Suprapubic skin (tissue), 4 donors: ENCODE data around the gene C16orf82. TPM values are rescaled to one million over a fixed set of nuclear protein-coding genes. Genes with fewer than 3 reads are reported as not detected.

Experiments
- DNase-seq, 2 donors: peaks; one replicate each; pipeline ENCODE4 v3.0.0-alpha.2; 2019; ENCODE audit warnings: low spot score in 2 of 2
- H3K27ac ChIP-seq: fragments of 200-600 bp; sonication (generic); one replicate; pipeline ENCODE4 v1.5.1; 2019
- H3K27me3 ChIP-seq: fragments of 200-600 bp; sonication (generic); one replicate; pipeline ENCODE4 v1.5.1; 2019
- H3K36me3 ChIP-seq: fragments of 200-600 bp; sonication (generic); one replicate; pipeline ENCODE4 v1.5.1; 2019
- H3K4me1 ChIP-seq: fragments of 200-600 bp; sonication (generic); one replicate; pipeline ENCODE4 v1.5.1; 2019
- H3K4me3 ChIP-seq: fragments of 200-600 bp; sonication (generic); one replicate; pipeline ENCODE4 v1.5.1; 2019; ENCODE audit warnings: mild to moderate bottlenecking
- H3K9me3 ChIP-seq: fragments of 200-600 bp; sonication (generic); one replicate; pipeline ENCODE4 v1.5.1; 2019
- CTCF ChIP-seq, 2 donors: fragments of 200-600 bp in 1 of 2; fragments of 450-650 bp in 1 of 2; sonication (generic) in 1 of 2; IDR thresholded peaks; one replicate each; pipeline ENCODE4 v1.5.1; 2016 to 2019; ENCODE audit warnings: antibody characterized with exemption in 2 of 2, mild to moderate bottlenecking in 1 of 2, moderate library complexity in 1 of 2
- EP300 ChIP-seq: sonication (generic); formaldehyde crosslinking; IDR thresholded peaks from one replicate; pipeline ENCODE4 v1.6.1; 2017; ENCODE audit warnings: antibody characterized with exemption
- POLR2A ChIP-seq, 2 donors: fragments of 450-650 bp; IDR thresholded peaks; one replicate each; pipeline ENCODE4 v1.6.1; 2017; ENCODE audit warnings: antibody characterized with exemption in 2 of 2, mild to moderate bottlenecking in 2 of 2, moderate library complexity in 2 of 2
- POLR2AphosphoS5 ChIP-seq, 3 donors: sonication (generic); formaldehyde crosslinking; IDR thresholded peaks; one replicate each; pipeline ENCODE4 v1.6.1; 2017; ENCODE audit warnings: antibody characterized with exemption in 3 of 3
- WGBS: methylation state at CpG from one replicate; pipeline ENCODE4 v1.1.5; 2018; 5-methylcytosine and 5-hydroxymethylcytosine counted together
- total RNA-seq, 4 donors: library from RNA; depleted of rRNA; stranded (reverse); fragments of >200 nt; gene quantifications; one replicate each; pipeline ENCODE4 v1.1.0, GENCODE V29; 2016

Gene C16orf82
- total RNA-seq = not detected

DNA sequence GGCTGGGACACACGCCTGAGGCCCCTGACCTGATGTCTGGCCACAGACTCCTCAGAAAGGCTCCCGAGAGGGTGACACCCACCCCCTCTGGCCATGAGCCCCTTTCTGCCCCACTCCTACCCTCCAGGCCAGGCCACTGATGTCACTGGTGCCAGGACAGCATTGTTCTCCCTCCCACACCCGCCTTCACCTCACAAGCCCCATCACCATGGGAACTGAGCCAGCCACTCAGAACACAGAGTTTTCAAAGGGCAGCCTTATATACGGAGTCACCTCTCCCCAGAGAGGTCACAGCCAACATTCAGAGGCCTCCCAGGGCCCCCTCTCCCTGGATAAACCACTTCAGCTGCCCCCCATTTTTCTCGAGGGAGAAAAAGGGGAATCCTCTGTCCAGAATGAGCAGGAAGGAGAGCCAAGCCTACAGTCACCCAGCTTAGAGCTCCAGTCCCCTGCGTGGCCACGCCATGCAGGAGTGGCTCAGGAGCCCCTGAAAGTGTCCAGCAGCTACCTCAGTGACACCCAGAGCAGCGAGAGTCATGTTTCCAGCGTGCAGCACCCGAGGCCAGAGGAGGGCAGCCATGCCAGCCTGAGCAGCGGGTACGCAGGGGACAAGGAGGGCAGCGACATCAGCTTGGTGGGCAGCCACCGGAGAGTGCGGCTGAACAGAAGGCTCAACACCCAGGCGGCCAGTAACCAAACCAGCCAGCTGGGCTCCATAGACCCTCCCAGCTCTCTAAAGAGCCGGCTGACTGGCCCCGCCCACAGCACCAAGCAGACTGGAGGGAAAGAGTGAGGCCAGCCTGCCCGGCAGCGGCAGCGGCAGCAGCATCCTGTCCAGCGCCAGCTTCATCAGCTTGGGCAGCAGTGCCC is at the start of gene C16orf82:
Gene C16orf82 (plus strand): TSS at position 260 of the 870 bp plus-strand sequence.
- peaks cover 6% of the 10 kb centered on the region for H3K27me3 ChIP-seq
- WGBS = 52% methylated on average over 11 of the region's 22 CpGs

DNA sequence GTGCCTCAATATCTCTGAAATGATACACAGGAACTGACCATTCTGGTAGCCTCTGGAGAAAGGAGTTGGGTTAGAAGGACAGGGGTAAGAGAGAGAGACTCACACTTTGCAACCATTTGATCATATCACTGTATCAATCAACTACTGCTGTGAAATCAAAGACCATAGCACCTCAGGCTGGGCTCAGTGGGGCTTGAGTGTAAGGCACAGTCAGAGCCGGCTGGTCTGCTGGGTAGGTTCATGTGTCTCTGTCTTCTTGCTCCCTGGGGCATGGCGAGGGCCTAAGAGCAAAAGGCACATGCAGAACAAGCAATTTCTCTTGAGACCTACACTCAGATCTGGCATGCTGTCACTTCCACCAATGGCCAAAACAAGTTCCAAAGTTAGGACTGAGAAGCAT is 46.7 kb upstream of the C16orf82 start:
- no peaks in the 10 kb centered on the region for H3K36me3 ChIP-seq
- H3K9me3 ChIP-seq = no peaks in the 10 kb centered on the region
- no peak overlapping the region for H3K4me3 ChIP-seq
- H3K27ac ChIP-seq = no peak overlapping the region
- TF ChIP-seq CTCF (IDR thresholded peaks at IDR 0.05) (no peak), POLR2A (IDR thresholded peaks at IDR 0.05) (no peak), POLR2AphosphoS5 (IDR thresholded peaks at IDR 0.05) (no peak), EP300 (no peak)
- no peaks in the 10 kb centered on the region for H3K4me1 ChIP-seq
- peak in 1 of 2 donors; percentile 40 for DNase-seq
- H3K27me3 ChIP-seq = no peaks in the 10 kb centered on the region
- WGBS = 76% methylated on average over 2 of the region's 2 CpGs

More for the DNA sequence above, at the start of gene C16orf82:
- no peak for TF ChIP-seq POLR2A (IDR thresholded peaks at IDR 0.05)
- TF ChIP-seq POLR2AphosphoS5 (IDR thresholded peaks at IDR 0.05) = no peak
- TF ChIP-seq EP300 = no peak
- TF ChIP-seq CTCF (IDR thresholded peaks at IDR 0.05) = no peak
- Histone ChIP-seq H3K4me1 (no peaks in the 10 kb centered on the region), H3K9me3 (no peaks in the 10 kb centered on the region), H3K36me3 (no peaks in the 10 kb centered on the region), H3K27ac (no peak within 1 kb of the TSS), H3K4me3 (no peak within 1 kb of the TSS)
- no peak for DNase-seq

GRCh38 chr16:27024010-27024409 is 42.7 kb upstream of the C16orf82 start:
- H3K27ac ChIP-seq = no peak overlapping the region
- H3K4me1 ChIP-seq = no peaks in the 10 kb centered on the region
- no peaks in the 10 kb centered on the region for H3K36me3 ChIP-seq
- H3K27me3 ChIP-seq = no peaks in the 10 kb centered on the region
- no peak for TF ChIP-seq POLR2AphosphoS5 (IDR thresholded peaks at IDR 0.05)
- TF ChIP-seq EP300 = no peak
- TF ChIP-seq POLR2A (IDR thresholded peaks at IDR 0.05) = no peak
- TF ChIP-seq CTCF (IDR thresholded peaks at IDR 0.05) = no peak
- 91% methylated on average over 2 of the region's 2 CpGs for WGBS
- H3K4me3 ChIP-seq = no peak overlapping the region
- no peaks in the 10 kb centered on the region for H3K9me3 ChIP-seq
- peak in 1 of 2 donors; percentile 34 for DNase-seq

DNA sequence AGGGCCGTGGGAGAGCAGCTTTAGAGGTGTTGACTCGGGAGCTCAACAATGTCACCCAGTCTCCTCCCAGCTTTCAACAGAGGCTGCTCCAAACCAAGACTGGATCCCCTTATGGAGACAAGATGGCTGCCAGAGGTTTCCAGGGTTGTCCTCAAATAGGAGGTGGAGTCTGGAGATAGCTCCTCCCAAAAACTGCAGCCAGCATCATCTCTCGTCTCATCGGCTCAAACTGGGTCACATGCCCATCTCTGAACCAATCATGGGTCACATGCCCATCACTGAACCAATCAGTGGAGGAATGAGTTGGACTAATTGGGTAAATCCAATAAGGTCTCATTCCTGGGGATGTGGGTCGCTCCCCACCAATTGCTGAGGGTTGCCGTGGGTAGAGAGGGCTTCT is 41.1 kb upstream of the C16orf82 start:
- DNase-seq = peak in 1 of 2 donors; percentile 57
- H3K27ac ChIP-seq = no peak overlapping the region
- H3K4me3 ChIP-seq = no peak overlapping the region
- no peaks in the 10 kb centered on the region for H3K9me3 ChIP-seq
- H3K36me3 ChIP-seq = no peaks in the 10 kb centered on the region
- no peak for TF ChIP-seq POLR2A (IDR thresholded peaks at IDR 0.05)
- no peak for TF ChIP-seq EP300
- TF ChIP-seq POLR2AphosphoS5 (IDR thresholded peaks at IDR 0.05) = no peak
- no peak for TF ChIP-seq CTCF (IDR thresholded peaks at IDR 0.05)
- H3K4me1 ChIP-seq = no peaks in the 10 kb centered on the region
- H3K27me3 ChIP-seq = no peaks in the 10 kb centered on the region
- 88% methylated on average over 6 of the region's 6 CpGs for WGBS

DNA sequence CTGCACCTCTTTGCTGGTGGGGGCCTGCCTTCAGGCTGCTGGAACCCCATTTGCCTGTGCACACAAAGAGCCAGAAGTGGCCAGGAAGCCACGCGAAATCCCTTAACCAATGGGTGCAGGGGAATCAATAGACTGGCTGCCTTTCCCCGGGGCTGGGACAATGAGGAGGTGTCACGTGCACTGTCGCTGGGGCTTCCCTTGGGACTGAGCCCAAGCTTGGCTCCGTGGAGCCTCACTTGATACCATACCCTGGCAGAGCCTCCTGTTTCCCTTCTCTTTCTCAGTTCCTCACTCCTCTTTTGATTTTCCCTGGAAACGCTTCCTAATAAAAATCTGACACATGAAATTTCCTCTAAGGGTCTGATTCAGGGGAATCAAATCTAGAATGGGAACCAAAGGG is 38.8 kb upstream of the C16orf82 start:
- WGBS = 78% methylated on average over 7 of the region's 7 CpGs

More for the DNA sequence above, 38.8 kb upstream of the C16orf82 start:
- Histone ChIP-seq H3K27me3 (no peaks in the 10 kb centered on the region), H3K4me3 (no peak overlapping the region), H3K27ac (no peak overlapping the region), H3K4me1 (no peaks in the 10 kb centered on the region), H3K36me3 (no peaks in the 10 kb centered on the region), H3K9me3 (no peaks in the 10 kb centered on the region)
- peak in 1 of 2 donors; percentile 76 for DNase-seq
- TF ChIP-seq POLR2A (IDR thresholded peaks at IDR 0.05) = no peak
- TF ChIP-seq EP300 = no peak
- no peak for TF ChIP-seq POLR2AphosphoS5 (IDR thresholded peaks at IDR 0.05)
- TF ChIP-seq CTCF (IDR thresholded peaks at IDR 0.05) = no peak
